GM10248 (cell line): ENCODE data around the gene OR5D14.

Source experiments
- CTCF ChIA-PET: fragments of 300-600 bp; sonication (Branson Sonifier 250); formaldehyde crosslinking; extraction: SDS; loops from one replicate; lab custom pipeline; 2021; ENCODE audit warnings: antibody characterized with exemption; lab: Yijun Ruan, JAX
- POLR2A ChIA-PET: fragments of 350-650 bp; sonication (Branson Sonifier 250); formaldehyde crosslinking; extraction: SDS; loops from one replicate; lab custom pipeline; 2020; ENCODE audit warnings: antibody characterized with exemption; lab: Yijun Ruan, JAX
- DNase-seq: peaks from one replicate; pipeline ENCODE4 v3.0.0; 2012; ENCODE audit errors: extremely low spot score
- CTCF ChIP-seq: IDR thresholded peaks from 2 replicates; pipeline ENCODE4 v1.5.1; 2012; ENCODE audit warnings: mild to moderate bottlenecking, low read depth; ENCODE audit errors: extremely low read depth, missing control alignments, control extremely low read depth

OR5D14 gene

GRCh38 chr11:55826919-55827318, 31.6 kb downstream of the OR5D14 start, which contains the start of gene OR5L2:
TSS of gene OR5L2 (plus strand) at chr11:55827219. CDS start at chr11:55827219, 0 bp downstream.
- ChIA-PET POLR2A (no interaction called here), CTCF (no interaction called here)
- no peak for DNase-seq
- TF ChIP-seq CTCF = no peak

GRCh38 chr11:55838452-55838851, 43.1 kb downstream of the OR5D14 start, which contains the start of gene OR5D16:
TSS of gene OR5D16 (plus strand) at chr11:55838752. CDS start at chr11:55838752, 0 bp downstream.
- TF ChIP-seq CTCF = no peak
- no peak for DNase-seq
- CTCF ChIA-PET = no interaction called here
- POLR2A ChIA-PET = no interaction called here
